Esophagus (tissue), 2 donors: ENCODE results near the gene RETREG1. TPM values are rescaled to one million over a fixed set of nuclear protein-coding genes. Genes with fewer than 3 reads are reported as not detected.
"Not testable (repeated sequence)": the region's sequence is repeated elsewhere in the genome, so short reads cannot be mapped to it uniquely, and the experiment has no call there.

ENCODE experiments used
- H3K27ac ChIP-seq, 2 donors: one replicate each; pipeline ENCODE4 v1.5.1; 2013; ENCODE audit warnings: low read depth in 2 of 2, mild to moderate bottlenecking in 2 of 2, inconsistent platforms in 1 of 2, low read length in 1 of 2, moderate library complexity in 1 of 2
- H3K27me3 ChIP-seq, 2 donors: one replicate each; pipeline ENCODE4 v1.6.1; 2013; ENCODE audit warnings: low read length in 2 of 2, control low read depth in 1 of 2, mild to moderate bottlenecking in 1 of 2; ENCODE audit not compliant: insufficient read depth in 2 of 2, control insufficient read depth in 1 of 2
- H3K36me3 ChIP-seq, 2 donors: one replicate each; pipeline ENCODE4 v1.6.1; 2013; ENCODE audit warnings: low read length in 1 of 2; ENCODE audit not compliant: control insufficient read depth in 2 of 2, insufficient read depth in 2 of 2
- H3K4me1 ChIP-seq, 2 donors: one replicate each; pipeline ENCODE4 v1.6.1; 2013; ENCODE audit warnings: low read length in 1 of 2; ENCODE audit not compliant: control insufficient read depth in 2 of 2, insufficient read depth in 2 of 2
- H3K4me3 ChIP-seq, 2 donors: one replicate each; pipeline ENCODE4 v1.5.1; 2013; ENCODE audit warnings: low read length in 2 of 2, mild to moderate bottlenecking in 2 of 2, low read depth in 1 of 2, moderate library complexity in 1 of 2
- H3K9me3 ChIP-seq, 2 donors: one replicate each; pipeline ENCODE4 v1.6.1; 2013; ENCODE audit warnings: mild to moderate bottlenecking in 2 of 2, low read depth in 1 of 2, low read length in 1 of 2, moderate library complexity in 1 of 2; ENCODE audit not compliant: control insufficient read depth in 2 of 2, insufficient read depth in 1 of 2
- WGBS, 2 donors: extraction: QIAGEN DNeasy Blood & Tissue Kit; methylation state at CpG; one replicate each; pipeline ENCODE4 v1.1.7; 2013; 5-methylcytosine and 5-hydroxymethylcytosine counted together
- polyA plus RNA-seq, 2 donors: library from polyadenylated mRNA; stranded (reverse); fragments of 200-250 nt; gene quantifications; one replicate each; pipeline ENCODE4 v1.2.3, GENCODE V29; 2013
- donor health status: healthy with polysubstance abuse.
- donor health status: Bipolar disorder and iron deficiency.

RETREG1 gene
- polyA plus RNA-seq, 2 donors: 1.0 TPM

DNA sequence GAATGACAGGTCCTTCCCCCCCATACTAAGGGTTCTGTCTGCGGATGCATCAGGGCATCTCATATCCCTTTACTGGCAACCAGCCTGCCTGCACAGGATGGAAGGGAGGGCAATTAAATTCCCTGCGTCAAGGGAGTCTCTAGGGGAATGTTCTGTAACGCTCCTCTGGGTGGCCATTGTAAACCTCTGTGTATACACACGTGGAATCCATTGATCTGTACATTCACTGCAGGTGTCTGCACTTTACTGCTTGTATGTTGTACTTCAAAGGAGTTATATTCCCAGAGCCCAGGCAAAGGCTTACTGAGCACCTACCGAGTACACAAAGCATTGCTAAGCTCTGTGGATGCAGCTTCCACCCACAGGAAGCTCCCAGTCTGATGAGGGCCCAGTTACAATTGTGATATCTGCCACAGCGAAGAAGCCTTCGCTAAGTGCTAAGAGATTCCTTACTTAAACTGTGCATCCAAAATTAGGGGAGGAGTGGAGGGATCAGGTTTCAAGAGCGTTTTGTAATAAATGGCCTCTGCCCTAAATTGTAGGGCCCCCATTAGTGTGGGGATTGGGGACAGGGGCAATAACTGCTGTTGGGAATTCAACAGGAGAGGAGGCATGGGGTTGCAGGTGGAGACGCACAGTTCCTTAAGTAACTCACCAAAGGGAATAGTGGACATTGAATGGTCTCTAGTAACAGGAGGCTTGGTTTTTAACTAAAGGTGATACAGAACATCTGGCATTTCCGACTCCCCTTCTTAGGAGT lies 1.5 kb upstream of the RETREG1 start:
- WGBS, 2 donors: 82% methylated on average over 10 of the region's 10 CpGs
- no peak overlapping the region for H3K27ac ChIP-seq
- no peaks in the 10 kb centered on the region for H3K27me3 ChIP-seq

DNA sequence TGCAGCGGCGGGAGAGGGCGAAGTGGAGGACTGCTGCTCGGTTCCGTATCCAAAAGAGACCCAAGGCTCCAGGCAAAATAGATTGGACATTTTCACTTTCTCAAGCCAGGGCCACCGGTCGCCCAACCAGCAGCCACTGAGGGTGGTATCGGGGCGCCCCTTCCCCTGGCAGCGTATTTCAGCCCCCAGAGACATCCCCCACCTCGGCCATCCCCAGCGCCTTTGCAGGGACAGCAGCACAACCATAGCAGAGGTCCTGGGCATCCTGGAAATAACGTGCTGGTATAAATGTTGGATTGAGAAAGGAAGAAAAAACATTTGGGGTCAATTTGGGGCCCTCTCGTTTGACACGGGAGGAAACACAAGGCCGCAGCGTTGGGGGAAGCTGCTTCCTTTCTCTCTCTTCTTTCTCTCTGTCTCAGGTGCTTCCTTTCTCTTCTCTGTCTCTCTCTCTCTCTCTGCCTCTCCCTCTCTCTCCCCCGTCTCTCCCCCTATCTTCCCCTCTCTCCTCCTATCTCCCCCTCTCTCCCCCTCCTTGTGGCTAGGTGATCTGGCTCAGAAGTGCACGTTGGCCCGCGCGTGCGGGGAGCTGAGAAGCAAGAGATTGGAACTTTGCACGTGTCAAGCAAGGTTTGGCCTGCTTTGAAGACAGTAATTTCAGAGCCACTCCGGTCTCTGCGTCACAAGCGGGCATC lies 624 bp upstream of the RETREG1 start:
- H3K27me3 ChIP-seq: no peaks in the 10 kb centered on the region
- H3K36me3 ChIP-seq: no peaks in the 10 kb centered on the region
- no peaks in the 10 kb centered on the region for H3K9me3 ChIP-seq
- H3K4me1 ChIP-seq: peaks cover 5 to 7% of the 10 kb centered on the region in 2 donors
- peak overlapping the region; percentile 64 to 69 for H3K4me3 ChIP-seq
- WGBS, 2 donors: 30 to 38% methylated on average over 27 of the region's 27 CpGs
- H3K27ac ChIP-seq: peak overlapping the region; percentile 36 to 47

More for the DNA sequence above, 1.5 kb upstream of the RETREG1 start:
- no peaks in the 10 kb centered on the region for H3K9me3 ChIP-seq
- no peaks in the 10 kb centered on the region for H3K36me3 ChIP-seq
- no peak overlapping the region for H3K4me3 ChIP-seq
- peaks cover 5 to 7% of the 10 kb centered on the region in 2 donors for H3K4me1 ChIP-seq

DNA sequence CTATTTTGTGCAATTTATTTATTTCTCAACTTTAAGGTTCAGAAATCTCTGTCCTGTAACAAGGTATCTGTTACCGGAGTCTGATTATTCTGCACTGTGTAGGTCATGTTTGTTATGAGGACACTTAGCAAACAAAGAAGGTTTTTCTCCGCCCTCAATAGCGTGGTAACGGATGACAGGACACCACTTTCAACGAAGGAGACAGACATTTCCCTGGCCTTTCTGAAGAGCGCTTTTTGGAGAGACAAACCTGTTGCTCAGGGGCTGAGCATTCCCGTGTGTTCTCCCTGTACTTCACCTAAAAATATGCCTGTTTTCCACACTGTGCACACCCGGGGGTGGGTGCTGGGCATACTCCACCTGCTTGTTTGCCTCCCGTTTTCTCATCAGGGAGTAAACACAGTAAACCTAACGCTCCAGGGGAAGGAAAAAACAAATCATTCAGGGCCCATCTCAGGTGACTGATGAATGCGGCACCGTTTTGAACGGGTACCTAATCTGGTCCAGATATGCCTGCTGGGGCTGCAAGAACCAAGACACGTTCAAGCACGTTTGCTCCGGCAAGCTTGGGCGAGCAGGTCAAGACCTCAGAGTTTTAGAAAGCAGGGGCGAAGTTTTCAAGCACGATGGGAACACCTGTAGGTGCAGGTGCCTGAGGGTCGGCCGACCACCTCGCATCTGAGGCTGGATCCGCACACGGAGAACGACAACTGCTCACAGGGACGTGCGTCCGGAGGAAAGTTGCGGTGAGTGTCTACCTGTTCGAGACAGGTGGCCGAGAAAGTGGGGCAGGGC lies 859 bp downstream of the RETREG1 start:
- WGBS, 2 donors: 8 to 13% methylated on average over 31 of the region's 31 CpGs
- Histone ChIP-seq H3K27ac (peak overlapping the region; percentile 6 to 11), H3K36me3 (no peaks in the 10 kb centered on the region), H3K4me3 (peak overlapping the region; percentile 64 to 69), H3K27me3 (no peaks in the 10 kb centered on the region), H3K4me1 (peaks cover 5 to 7% of the 10 kb centered on the region in 2 donors), H3K9me3 (no peaks in the 10 kb centered on the region)

DNA sequence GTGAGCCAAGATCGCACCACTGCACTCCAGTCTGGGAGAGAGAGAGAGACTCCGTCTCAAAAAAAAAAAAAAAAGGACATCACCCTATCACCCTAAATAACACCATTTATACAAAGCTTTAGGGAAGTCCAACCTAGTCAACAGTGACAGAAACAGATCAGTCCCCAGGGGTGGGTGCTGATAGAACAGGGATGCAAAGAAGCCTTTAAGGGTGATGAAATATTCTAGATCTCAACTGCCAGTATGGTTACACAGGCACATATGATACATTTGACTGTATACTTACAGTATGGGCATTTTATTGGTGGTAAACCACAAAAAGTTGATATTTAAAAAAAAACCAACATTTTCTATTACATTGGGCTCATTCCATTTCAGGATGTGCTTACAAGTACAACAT lies 4.8 kb downstream of the RETREG1 start:
- H3K36me3 ChIP-seq: no peaks in the 10 kb centered on the region
- no peak overlapping the region for H3K27ac ChIP-seq
- no peak overlapping the region for H3K4me3 ChIP-seq
- no peaks in the 10 kb centered on the region for H3K9me3 ChIP-seq
- WGBS, 2 donors: 80 to 95% methylated on average over 2 of the region's 2 CpGs
- H3K4me1 ChIP-seq: peaks cover 5 to 7% of the 10 kb centered on the region in 2 donors
- no peaks in the 10 kb centered on the region for H3K27me3 ChIP-seq

DNA sequence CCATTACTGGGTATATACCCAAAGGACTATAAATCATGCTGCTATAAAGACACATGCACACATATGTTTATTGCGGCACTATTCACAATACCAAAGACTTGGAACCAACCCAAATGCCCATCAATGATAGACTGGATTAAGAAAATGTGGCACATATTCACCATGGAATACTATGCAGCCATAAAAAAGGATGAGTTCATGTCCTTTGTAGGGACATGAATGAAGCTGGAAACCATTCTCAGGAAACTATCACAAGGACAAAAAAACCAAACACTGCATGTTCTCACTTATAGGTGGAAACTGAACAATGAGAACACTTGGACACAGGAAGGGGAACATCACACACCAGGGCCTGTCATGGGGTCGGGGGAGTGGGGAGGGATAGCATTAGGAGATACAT lies 5.9 kb downstream of the RETREG1 start:
- H3K4me3 ChIP-seq, H3K9me3 ChIP-seq, H3K27ac ChIP-seq, H3K4me1 ChIP-seq, H3K36me3 ChIP-seq, H3K27me3 ChIP-seq: not testable (repeated sequence)
- WGBS, 2 donors: 88 to 93% methylated on average over 2 of the region's 2 CpGs

DNA sequence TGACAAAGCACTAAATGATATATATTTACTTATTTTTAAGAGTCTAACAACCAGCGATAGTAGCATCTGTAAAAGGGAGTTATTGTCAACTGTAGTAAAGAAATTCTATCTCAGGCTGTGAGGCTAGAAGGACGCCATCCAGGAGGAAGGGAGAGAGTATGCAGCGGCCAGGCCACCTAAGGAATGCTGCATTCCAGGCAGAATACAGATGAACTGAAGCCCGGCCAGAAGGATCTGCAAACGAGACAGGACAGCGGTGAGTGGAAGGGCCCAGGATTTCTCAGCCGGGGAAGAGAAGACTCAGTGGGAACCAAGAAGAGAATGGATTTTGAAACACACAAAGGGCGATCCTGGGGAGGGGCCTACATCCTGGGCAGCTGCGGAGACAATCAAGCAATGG lies 7.4 kb downstream of the RETREG1 start:
- Histone ChIP-seq H3K9me3 (peaks cover 0 to 2% of the 10 kb centered on the region in 2 donors), H3K27me3 (no peaks in the 10 kb centered on the region), H3K36me3 (peaks cover 0 to 3% of the 10 kb centered on the region in 2 donors), H3K27ac (no peak overlapping the region), H3K4me1 (no peaks in the 10 kb centered on the region), H3K4me3 (no peak overlapping the region)
- WGBS, 2 donors: 84 to 87% methylated on average over 9 of the region's 9 CpGs

DNA sequence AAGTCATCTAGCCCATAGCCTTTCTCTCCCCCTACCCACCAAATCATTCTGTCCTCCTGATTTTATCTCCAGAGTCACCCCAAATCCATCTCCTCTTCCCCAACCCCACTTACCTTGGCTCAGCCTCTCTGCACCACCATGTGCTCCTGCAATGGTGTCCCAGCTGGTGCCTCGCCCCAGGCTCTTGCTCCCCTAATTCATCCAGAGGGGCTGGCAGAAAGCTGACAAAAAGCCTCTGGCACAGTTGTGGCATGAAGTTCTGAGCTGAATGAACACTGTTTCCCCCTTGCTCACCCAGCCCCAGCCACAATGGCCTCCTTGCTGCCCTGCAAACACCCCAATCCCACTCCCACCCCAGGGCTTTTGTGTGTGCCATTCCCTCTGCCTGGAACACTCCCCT lies 10.2 kb downstream of the RETREG1 start:
- WGBS, 2 donors: 96 to 100% methylated on average over 1 of the region's 1 CpG
- Histone ChIP-seq H3K36me3 (peaks cover 0 to 3% of the 10 kb centered on the region in 2 donors), H3K27ac (no peak overlapping the region)

DNA sequence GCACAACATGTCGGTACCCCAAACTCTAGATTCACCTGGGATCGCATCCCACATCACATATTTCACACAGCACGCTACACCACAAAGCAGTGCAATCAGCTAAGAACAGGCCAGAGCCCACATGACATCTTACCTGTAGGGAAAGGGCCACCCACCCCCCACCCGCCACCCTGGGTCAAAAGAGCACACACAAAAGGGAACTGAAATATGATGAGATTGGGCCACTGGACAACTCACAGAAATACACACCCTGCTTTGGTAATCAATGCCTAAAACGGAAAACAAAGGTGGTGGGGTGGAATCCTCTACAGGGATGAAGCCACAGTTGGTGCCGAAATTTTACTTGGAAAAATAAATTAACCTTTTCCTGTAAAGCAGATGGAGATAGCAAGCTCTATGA lies 13.1 kb downstream of the RETREG1 start:
- Histone ChIP-seq H3K27ac (no peak overlapping the region), H3K27me3 (no peaks in the 10 kb centered on the region), H3K4me1 (no peaks in the 10 kb centered on the region), H3K4me3 (no peak overlapping the region), H3K9me3 (peaks cover 0 to 2% of the 10 kb centered on the region in 2 donors), H3K36me3 (peaks cover 0 to 3% of the 10 kb centered on the region in 2 donors)
- 73 to 86% methylated on average over 6 of the region's 6 CpGs for WGBS, 2 donors

More for the DNA sequence above, 10.2 kb downstream of the RETREG1 start:
- Histone ChIP-seq H3K9me3 (peaks cover 0 to 2% of the 10 kb centered on the region in 2 donors), H3K4me1 (no peaks in the 10 kb centered on the region), H3K27me3 (no peaks in the 10 kb centered on the region), H3K4me3 (no peak overlapping the region)

DNA sequence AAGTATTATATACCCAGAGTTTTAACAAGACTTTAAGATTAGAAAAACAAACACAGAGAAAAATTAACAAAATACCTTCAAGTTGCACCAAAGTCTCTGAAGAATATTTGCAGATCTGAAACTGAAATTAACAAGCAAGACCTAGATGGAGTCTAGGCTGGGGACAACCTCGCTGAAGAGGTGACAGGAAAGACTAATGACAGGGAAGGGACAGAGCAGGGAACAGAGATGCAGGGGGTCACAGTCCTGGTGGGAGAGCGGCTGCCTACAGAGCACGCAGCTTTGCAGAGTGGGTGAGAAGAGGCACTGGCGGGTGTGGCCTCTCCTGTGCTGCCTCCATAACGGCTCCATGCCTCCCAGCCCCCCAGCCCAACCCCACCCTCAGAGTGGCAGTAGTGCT lies 13.5 kb downstream of the RETREG1 start:
- H3K36me3 ChIP-seq: peaks cover 0 to 3% of the 10 kb centered on the region in 2 donors
- H3K9me3 ChIP-seq: peaks cover 0 to 2% of the 10 kb centered on the region in 2 donors
- H3K27me3 ChIP-seq: no peaks in the 10 kb centered on the region
- H3K4me1 ChIP-seq: no peaks in the 10 kb centered on the region
- H3K27ac ChIP-seq: no peak overlapping the region
- H3K4me3 ChIP-seq: no peak overlapping the region
- WGBS, 2 donors: 78 to 84% methylated on average over 5 of the region's 5 CpGs
